GM20000 (cell line): ENCODE data around the gene CSTB.

Experiments used
- DNase-seq: peaks from one replicate; pipeline ENCODE4 v3.0.0; 2012; ENCODE audit warnings: low spot score
- TF ChIP-seq, protein P1 (sequence below): IDR thresholded peaks from 2 replicates; pipeline ENCODE4 v1.5.1; 2012; ENCODE audit warnings: mild to moderate bottlenecking, control low read depth; ENCODE audit errors: extremely low read depth, missing control alignments

Gene CSTB

GRCh38 chr21:43785134-43785533 lies 9.0 kb upstream of the CSTB start:
- no peak for DNase-seq
- TF ChIP-seq, protein P1, sequence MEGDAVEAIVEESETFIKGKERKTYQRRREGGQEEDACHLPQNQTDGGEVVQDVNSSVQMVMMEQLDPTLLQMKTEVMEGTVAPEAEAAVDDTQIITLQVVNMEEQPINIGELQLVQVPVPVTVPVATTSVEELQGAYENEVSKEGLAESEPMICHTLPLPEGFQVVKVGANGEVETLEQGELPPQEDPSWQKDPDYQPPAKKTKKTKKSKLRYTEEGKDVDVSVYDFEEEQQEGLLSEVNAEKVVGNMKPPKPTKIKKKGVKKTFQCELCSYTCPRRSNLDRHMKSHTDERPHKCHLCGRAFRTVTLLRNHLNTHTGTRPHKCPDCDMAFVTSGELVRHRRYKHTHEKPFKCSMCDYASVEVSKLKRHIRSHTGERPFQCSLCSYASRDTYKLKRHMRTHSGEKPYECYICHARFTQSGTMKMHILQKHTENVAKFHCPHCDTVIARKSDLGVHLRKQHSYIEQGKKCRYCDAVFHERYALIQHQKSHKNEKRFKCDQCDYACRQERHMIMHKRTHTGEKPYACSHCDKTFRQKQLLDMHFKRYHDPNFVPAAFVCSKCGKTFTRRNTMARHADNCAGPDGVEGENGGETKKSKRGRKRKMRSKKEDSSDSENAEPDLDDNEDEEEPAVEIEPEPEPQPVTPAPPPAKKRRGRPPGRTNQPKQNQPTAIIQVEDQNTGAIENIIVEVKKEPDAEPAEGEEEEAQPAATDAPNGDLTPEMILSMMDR: no peak

DNA sequence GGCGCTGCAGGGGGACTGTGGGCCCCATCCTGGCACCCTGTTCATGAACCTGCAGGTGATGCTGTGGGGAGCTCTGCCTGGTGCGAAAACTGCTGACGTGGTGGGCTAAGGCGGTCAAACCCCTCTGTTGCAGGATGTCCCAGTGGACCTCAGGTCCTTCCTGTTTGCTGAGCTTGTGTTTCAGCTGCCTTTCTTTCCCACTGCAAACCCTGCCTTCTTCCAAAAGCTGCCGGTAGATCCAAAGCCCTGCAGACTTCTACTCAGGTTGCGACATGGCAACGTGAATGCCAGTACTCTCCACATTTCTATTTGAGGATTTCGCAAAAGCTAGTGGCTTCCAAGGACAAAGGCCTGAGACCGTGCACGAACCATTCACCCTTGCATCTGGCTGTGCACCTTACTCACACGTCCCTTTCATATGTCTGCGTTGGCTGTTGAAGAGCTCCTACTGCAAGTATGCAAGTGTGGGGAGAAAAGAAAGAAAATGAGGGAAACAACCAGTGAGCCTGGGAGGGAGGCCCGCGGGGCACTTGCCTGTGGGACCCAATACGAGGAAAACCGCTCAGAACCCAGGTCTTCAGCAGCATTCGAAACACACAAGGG lies 7.1 kb upstream of the CSTB start:
- TF ChIP-seq, protein P1: no peak
- no peak for DNase-seq

GRCh38 chr21:43782431-43783097 lies 6.5 kb upstream of the CSTB start:
- no peak for DNase-seq
- TF ChIP-seq, protein P1: no peak

DNA sequence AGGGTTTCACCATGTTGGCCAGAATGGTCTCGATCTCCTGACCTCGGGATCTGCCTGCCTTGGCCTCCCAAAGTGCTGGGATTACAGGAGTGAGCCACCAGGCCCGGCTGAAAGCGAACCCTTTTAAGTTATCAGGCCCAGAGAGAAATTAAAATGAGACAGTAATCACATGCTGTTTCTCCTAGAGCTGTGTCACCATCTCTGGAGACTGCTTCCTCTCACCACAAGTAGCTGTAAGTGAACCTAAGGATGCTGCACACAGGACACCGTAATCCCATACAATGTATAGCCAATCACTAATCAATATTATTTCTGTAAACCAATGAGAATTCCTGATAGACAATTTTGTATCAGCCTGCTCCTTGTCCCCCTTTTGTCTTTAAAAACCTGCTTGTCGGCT lies 5.7 kb upstream of the CSTB start:
- TF ChIP-seq, protein P1: no peak
- no peak for DNase-seq

- TF ChIP-seq, protein P1: no peak
Measured at GRCh38 chr21:43779660-43780059, 3.6 kb upstream of the CSTB start.

GRCh38 chr21:43778469-43779335 lies 2.6 kb upstream of the CSTB start:
- DNase-seq: no peak
- TF ChIP-seq, protein P1: no peak

More at GRCh38 chr21:43779660-43780059, 3.6 kb upstream of the CSTB start:
- no peak for DNase-seq

DNA sequence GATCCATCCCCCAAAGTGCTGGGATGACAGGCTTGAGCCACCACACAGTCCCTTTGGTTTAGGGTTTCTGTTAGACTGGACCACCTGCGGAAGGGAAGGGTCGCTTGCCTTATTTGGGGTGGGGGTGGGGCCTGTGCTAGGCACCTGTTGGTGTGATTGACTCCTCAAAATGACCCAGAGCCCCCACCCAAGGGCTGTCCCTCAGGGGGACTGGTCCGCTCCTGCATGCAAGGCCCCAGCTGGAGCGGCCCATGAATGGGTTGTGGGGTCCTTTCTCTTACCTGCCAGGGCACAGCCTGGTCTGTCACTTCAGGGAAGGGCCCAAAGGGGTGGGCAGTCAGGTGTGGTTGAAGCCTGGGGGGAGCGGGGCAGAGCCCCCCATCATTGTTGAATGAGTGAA lies 1.8 kb upstream of the CSTB start:
- TF ChIP-seq, protein P1: no peak
- DNase-seq: no peak
